ENCODE measurements around the gene CNTN5. TPM values are rescaled to one million over a fixed set of nuclear protein-coding genes. Genes with fewer than 3 reads are reported as not detected.

CNTN5 gene
- total RNA-seq, 1 experiment from 2014 or later = not detected

GRCh38 chr11:99135508-99135907 is 114.8 kb downstream of the CNTN5 start:
- DNase-seq = no peak
- Histone ChIP-seq H3K4me2 (ENCODE audit: low read depth, low read length, poor library complexity, severe bottlenecking) (no peak overlapping the region), H3K27me3 (ENCODE audit: low read length) (no peaks in the 10 kb centered on the region), H3K4me1 (ENCODE audit: low read length) (no peaks in the 10 kb centered on the region), H3K9me2 (replicated peaks; ENCODE audit: insufficient read depth, low read length) (no peaks in the 10 kb centered on the region), H3K4me3 (ENCODE audit: low read length) (no peak overlapping the region), H4K20me1 (ENCODE audit: insufficient read depth, low read depth, low read length) (no peaks in the 10 kb centered on the region), H3K79me2 (ENCODE audit: low read length) (no peaks in the 10 kb centered on the region), H3K27ac (ENCODE audit: low read length) (no peak overlapping the region), H3K36me3 (ENCODE audit: insufficient read depth, low read length) (no peaks in the 10 kb centered on the region), H3K9me3 (ENCODE audit: low read length) (peaks cover 40% of the 10 kb centered on the region), H2AFZ (ENCODE audit: low read length) (no peak overlapping the region), H3K9ac (ENCODE audit: low read length) (no peak overlapping the region)

- Histone ChIP-seq H3K9me2 (replicated peaks; ENCODE audit: insufficient read depth, low read length) (no peaks in the 10 kb centered on the region), H3K79me2 (ENCODE audit: low read length) (no peaks in the 10 kb centered on the region), H3K27me3 (ENCODE audit: low read length) (no peaks in the 10 kb centered on the region), H3K27ac (ENCODE audit: low read length) (no peak overlapping the region), H3K4me2 (ENCODE audit: low read depth, low read length, poor library complexity, severe bottlenecking) (no peak overlapping the region), H3K4me3 (ENCODE audit: low read length) (no peak overlapping the region), H4K20me1 (ENCODE audit: insufficient read depth, low read depth, low read length) (no peaks in the 10 kb centered on the region), H3K36me3 (ENCODE audit: insufficient read depth, low read length) (no peaks in the 10 kb centered on the region), H3K9me3 (ENCODE audit: low read length) (peaks cover 60% of the 10 kb centered on the region), H3K4me1 (ENCODE audit: low read length) (no peaks in the 10 kb centered on the region), H3K9ac (ENCODE audit: low read length) (no peak overlapping the region), H2AFZ (ENCODE audit: low read length) (no peak overlapping the region)
- DNase-seq = no peak
Observed at GRCh38 chr11:99142237-99142636, 121.5 kb downstream of the CNTN5 start.

GRCh38 chr11:99148352-99148751 is 127.6 kb downstream of the CNTN5 start:
- Histone ChIP-seq H3K4me1 (ENCODE audit: low read length) (no peaks in the 10 kb centered on the region), H3K27ac (ENCODE audit: low read length) (no peak overlapping the region), H3K4me2 (ENCODE audit: low read depth, low read length, poor library complexity, severe bottlenecking) (no peak overlapping the region)

GRCh38 chr11:99154277-99154676 is 133.5 kb downstream of the CNTN5 start:
- no peak overlapping the region for H3K4me2 ChIP-seq (ENCODE audit: low read depth, low read length, poor library complexity, severe bottlenecking)
- no peaks in the 10 kb centered on the region for H3K9me2 ChIP-seq (replicated peaks; ENCODE audit: insufficient read depth, low read length)
- DNase-seq = no peak
- peaks cover 61% of the 10 kb centered on the region for H3K9me3 ChIP-seq (ENCODE audit: low read length)
- H3K79me2 ChIP-seq (ENCODE audit: low read length) = no peaks in the 10 kb centered on the region
- no peak overlapping the region for H3K27ac ChIP-seq (ENCODE audit: low read length)
- H4K20me1 ChIP-seq (ENCODE audit: insufficient read depth, low read depth, low read length) = no peaks in the 10 kb centered on the region
- H3K4me3 ChIP-seq (ENCODE audit: low read length) = no peak overlapping the region
- H3K36me3 ChIP-seq (ENCODE audit: insufficient read depth, low read length) = no peaks in the 10 kb centered on the region
- H3K9ac ChIP-seq (ENCODE audit: low read length) = no peak overlapping the region
- no peaks in the 10 kb centered on the region for H3K4me1 ChIP-seq (ENCODE audit: low read length)
- no peaks in the 10 kb centered on the region for H3K27me3 ChIP-seq (ENCODE audit: low read length)
- H2AFZ ChIP-seq (ENCODE audit: low read length) = no peak overlapping the region

More at GRCh38 chr11:99148352-99148751, 127.6 kb downstream of the CNTN5 start:
- H4K20me1 ChIP-seq (ENCODE audit: insufficient read depth, low read depth, low read length) = no peaks in the 10 kb centered on the region
- peaks cover 72% of the 10 kb centered on the region for H3K9me3 ChIP-seq (ENCODE audit: low read length)
- no peaks in the 10 kb centered on the region for H3K27me3 ChIP-seq (ENCODE audit: low read length)
- H2AFZ ChIP-seq (ENCODE audit: low read length) = no peak overlapping the region
- H3K9me2 ChIP-seq (replicated peaks; ENCODE audit: insufficient read depth, low read length) = no peaks in the 10 kb centered on the region
- no peak for DNase-seq
- no peaks in the 10 kb centered on the region for H3K36me3 ChIP-seq (ENCODE audit: insufficient read depth, low read length)
- H3K4me3 ChIP-seq (ENCODE audit: low read length) = no peak overlapping the region
- no peak overlapping the region for H3K9ac ChIP-seq (ENCODE audit: low read length)
- H3K79me2 ChIP-seq (ENCODE audit: low read length) = no peaks in the 10 kb centered on the region

GRCh38 chr11:99160447-99160846 is 139.7 kb downstream of the CNTN5 start:
- no peak overlapping the region for H3K9ac ChIP-seq (ENCODE audit: low read length)
- no peaks in the 10 kb centered on the region for H3K9me2 ChIP-seq (replicated peaks; ENCODE audit: insufficient read depth, low read length)
- no peaks in the 10 kb centered on the region for H3K36me3 ChIP-seq (ENCODE audit: insufficient read depth, low read length)
- H3K27ac ChIP-seq (ENCODE audit: low read length) = no peak overlapping the region
- no peak overlapping the region for H3K4me2 ChIP-seq (ENCODE audit: low read depth, low read length, poor library complexity, severe bottlenecking)
- no peak overlapping the region for H2AFZ ChIP-seq (ENCODE audit: low read length)
- no peak for DNase-seq
- no peaks in the 10 kb centered on the region for H4K20me1 ChIP-seq (ENCODE audit: insufficient read depth, low read depth, low read length)
- no peaks in the 10 kb centered on the region for H3K4me1 ChIP-seq (ENCODE audit: low read length)
- no peaks in the 10 kb centered on the region for H3K79me2 ChIP-seq (ENCODE audit: low read length)
- peaks cover 37% of the 10 kb centered on the region for H3K9me3 ChIP-seq (ENCODE audit: low read length)
- no peak overlapping the region for H3K4me3 ChIP-seq (ENCODE audit: low read length)
- H3K27me3 ChIP-seq (ENCODE audit: low read length) = no peaks in the 10 kb centered on the region

- no peaks in the 10 kb centered on the region for H3K9me2 ChIP-seq (replicated peaks; ENCODE audit: insufficient read depth, low read length)
- H3K9ac ChIP-seq (ENCODE audit: low read length) = no peak overlapping the region
- no peaks in the 10 kb centered on the region for H3K4me1 ChIP-seq (ENCODE audit: low read length)
Observed at GRCh38 chr11:99162819-99163218, 142.1 kb downstream of the CNTN5 start.

GRCh38 chr11:99170591-99170990 is 149.8 kb downstream of the CNTN5 start:
- Histone ChIP-seq H3K9me3 (ENCODE audit: low read length) (peaks cover 55% of the 10 kb centered on the region), H3K4me1 (ENCODE audit: low read length) (no peaks in the 10 kb centered on the region), H3K4me3 (ENCODE audit: low read length) (no peak overlapping the region), H4K20me1 (ENCODE audit: insufficient read depth, low read depth, low read length) (no peaks in the 10 kb centered on the region), H3K27ac (ENCODE audit: low read length) (no peak overlapping the region), H3K9me2 (replicated peaks; ENCODE audit: insufficient read depth, low read length) (no peaks in the 10 kb centered on the region), H3K4me2 (ENCODE audit: low read depth, low read length, poor library complexity, severe bottlenecking) (no peak overlapping the region), H3K36me3 (ENCODE audit: insufficient read depth, low read length) (no peaks in the 10 kb centered on the region), H3K27me3 (ENCODE audit: low read length) (no peaks in the 10 kb centered on the region), H3K79me2 (ENCODE audit: low read length) (no peaks in the 10 kb centered on the region), H3K9ac (ENCODE audit: low read length) (no peak overlapping the region), H2AFZ (ENCODE audit: low read length) (no peak overlapping the region)
- no peak for DNase-seq

More at GRCh38 chr11:99162819-99163218, 142.1 kb downstream of the CNTN5 start:
- no peak for DNase-seq
- H4K20me1 ChIP-seq (ENCODE audit: insufficient read depth, low read depth, low read length) = no peaks in the 10 kb centered on the region
- no peaks in the 10 kb centered on the region for H3K27me3 ChIP-seq (ENCODE audit: low read length)
- no peak overlapping the region for H3K4me3 ChIP-seq (ENCODE audit: low read length)
- H3K79me2 ChIP-seq (ENCODE audit: low read length) = no peaks in the 10 kb centered on the region
- no peak overlapping the region for H3K27ac ChIP-seq (ENCODE audit: low read length)
- H2AFZ ChIP-seq (ENCODE audit: low read length) = no peak overlapping the region
- no peaks in the 10 kb centered on the region for H3K36me3 ChIP-seq (ENCODE audit: insufficient read depth, low read length)
- peaks cover 39% of the 10 kb centered on the region for H3K9me3 ChIP-seq (ENCODE audit: low read length)
- no peak overlapping the region for H3K4me2 ChIP-seq (ENCODE audit: low read depth, low read length, poor library complexity, severe bottlenecking)

GRCh38 chr11:99171330-99171729 is 150.6 kb downstream of the CNTN5 start:
- H3K9ac ChIP-seq (ENCODE audit: low read length) = no peak overlapping the region
- H3K9me3 ChIP-seq (ENCODE audit: low read length) = peaks cover 60% of the 10 kb centered on the region
- no peak overlapping the region for H3K4me2 ChIP-seq (ENCODE audit: low read depth, low read length, poor library complexity, severe bottlenecking)
- no peak overlapping the region for H3K27ac ChIP-seq (ENCODE audit: low read length)
- no peaks in the 10 kb centered on the region for H3K79me2 ChIP-seq (ENCODE audit: low read length)
- no peaks in the 10 kb centered on the region for H3K4me1 ChIP-seq (ENCODE audit: low read length)
- no peaks in the 10 kb centered on the region for H4K20me1 ChIP-seq (ENCODE audit: insufficient read depth, low read depth, low read length)
- no peak overlapping the region for H3K4me3 ChIP-seq (ENCODE audit: low read length)
- no peaks in the 10 kb centered on the region for H3K36me3 ChIP-seq (ENCODE audit: insufficient read depth, low read length)
- no peaks in the 10 kb centered on the region for H3K9me2 ChIP-seq (replicated peaks; ENCODE audit: insufficient read depth, low read length)
- H3K27me3 ChIP-seq (ENCODE audit: low read length) = no peaks in the 10 kb centered on the region
- DNase-seq = no peak
- no peak overlapping the region for H2AFZ ChIP-seq (ENCODE audit: low read length)

GRCh38 chr11:99176430-99176829 is 155.7 kb downstream of the CNTN5 start:
- Histone ChIP-seq H3K9me3 (ENCODE audit: low read length) (peaks cover 72% of the 10 kb centered on the region), H3K36me3 (ENCODE audit: insufficient read depth, low read length) (no peaks in the 10 kb centered on the region), H3K9ac (ENCODE audit: low read length) (no peak overlapping the region), H3K79me2 (ENCODE audit: low read length) (no peaks in the 10 kb centered on the region), H3K27ac (ENCODE audit: low read length) (no peak overlapping the region), H3K27me3 (ENCODE audit: low read length) (no peaks in the 10 kb centered on the region), H2AFZ (ENCODE audit: low read length) (no peak overlapping the region), H4K20me1 (ENCODE audit: insufficient read depth, low read depth, low read length) (no peaks in the 10 kb centered on the region), H3K4me2 (ENCODE audit: low read depth, low read length, poor library complexity, severe bottlenecking) (no peak overlapping the region), H3K4me3 (ENCODE audit: low read length) (no peak overlapping the region), H3K9me2 (replicated peaks; ENCODE audit: insufficient read depth, low read length) (no peaks in the 10 kb centered on the region), H3K4me1 (ENCODE audit: low read length) (no peaks in the 10 kb centered on the region)
- no peak for DNase-seq
